HEK293 (cell line): Measurements from ENCODE around the gene UBE2Q2.
"Not testable (repeated sequence)": the region's sequence is repeated elsewhere in the genome, so short reads cannot be mapped to it uniquely, and the experiment has no call there.

Source experiments
- CTCF ChIA-PET: fragments of 350-600 bp; formaldehyde crosslinking; extraction: SDS; loops from one replicate; lab custom pipeline; 2021; ENCODE audit warnings: antibody characterized with exemption; lab: Yijun Ruan, JAX
- POLR2A ChIA-PET: fragments of 300-600 bp; formaldehyde crosslinking; extraction: SDS; loops from one replicate; lab custom pipeline; 2020; ENCODE audit warnings: antibody characterized with exemption, inconsistent platforms; lab: Yijun Ruan, JAX
- H3K27ac ChIP-seq: fragments of 200-500 bp; sonication (Bioruptor generic); 2 replicates; pipeline ENCODE4 v1.5.1; 2014; ENCODE audit warnings: low read depth, low read length, control low read depth, inconsistent platforms; ENCODE audit errors: extremely low read depth
- H3K36me3 ChIP-seq, 2 experiments: fragments of 200-500 bp in 1 of 2; sonication (Bioruptor generic) in 1 of 2; 1 replicate in 1 of 2; 2 replicates in 1 of 2; pipeline ENCODE4 v1.5.1; 2014 to 2017; ENCODE audit warnings: inconsistent platforms in 2 of 2, low read length in 2 of 2; ENCODE audit not compliant: control insufficient read depth in 2 of 2, insufficient read depth in 1 of 2
- H3K4me1 ChIP-seq: fragments of 200-500 bp; sonication (Bioruptor generic); 2 replicates; pipeline ENCODE4 v1.5.1; 2014; ENCODE audit warnings: mild to moderate bottlenecking, low read length, inconsistent platforms; ENCODE audit not compliant: control insufficient read depth, insufficient read depth
- H3K4me3 ChIP-seq: 2 replicates; pipeline ENCODE4 v1.5.1; 2011; ENCODE audit warnings: low read depth, mild to moderate bottlenecking, control low read depth, low read length, moderate library complexity
- H3K9me3 ChIP-seq: fragments of 200-500 bp; sonication (Bioruptor generic); 2 replicates; pipeline ENCODE4 v1.5.1; 2014; ENCODE audit warnings: low read depth, low read length, inconsistent platforms; ENCODE audit not compliant: control insufficient read depth, insufficient read depth
- GFI1B ChIP-seq: fragments of 450-650 bp; formaldehyde crosslinking; IDR thresholded peaks from 2 replicates; pipeline ENCODE4 v1.5.1; 2016; ENCODE audit warnings: missing biosample characterization, missing genetic modification characterization
- HOXC10 ChIP-seq: sonication (generic); formaldehyde crosslinking; IDR thresholded peaks from 2 replicates; pipeline ENCODE4 v1.8.1; 2023; ENCODE audit warnings: mild to moderate bottlenecking, missing genetic modification reagents
- IKZF3 ChIP-seq: fragments of 450-650 bp; IDR thresholded peaks from 2 replicates; pipeline ENCODE4 v1.5.0; 2018; ENCODE audit warnings: missing biosample characterization, mild to moderate bottlenecking, missing genetic modification characterization, moderate library complexity
- ZFP41 ChIP-seq: fragments of 450-650 bp; formaldehyde crosslinking; IDR thresholded peaks from 2 replicates; pipeline ENCODE4 v1.5.1; 2016; ENCODE audit warnings: missing biosample characterization, missing genetic modification characterization, borderline replicate concordance
- ZNF202 ChIP-seq: fragments of 450-650 bp; formaldehyde crosslinking; IDR thresholded peaks from 2 replicates; pipeline ENCODE4 v1.5.1; 2016; ENCODE audit warnings: missing biosample characterization, missing genetic modification characterization, borderline replicate concordance
- ZNF366 ChIP-seq: fragments of 450-650 bp; formaldehyde crosslinking; conservative IDR thresholded peaks from 2 replicates; pipeline ENCODE4 v1.5.1; 2016; ENCODE audit warnings: missing biosample characterization, missing genetic modification characterization
- ZNF548 ChIP-seq: fragments of 450-650 bp; formaldehyde crosslinking; IDR thresholded peaks from 2 replicates; pipeline ENCODE4 v1.5.1; 2016; ENCODE audit warnings: missing biosample characterization, missing genetic modification characterization
- ZNF555 ChIP-seq: fragments of 450-650 bp; formaldehyde crosslinking; conservative IDR thresholded peaks from 2 replicates; pipeline ENCODE4 v1.5.1; 2017; ENCODE audit warnings: missing biosample characterization, mild to moderate bottlenecking, missing genetic modification characterization, inconsistent platforms
- ZNF654 ChIP-seq: fragments of 450-650 bp; formaldehyde crosslinking; IDR thresholded peaks from 2 replicates; pipeline ENCODE4 v1.5.1; 2016; ENCODE audit warnings: low read depth, missing biosample characterization, missing genetic modification characterization
- ZNF660 ChIP-seq: fragments of 450-650 bp; IDR thresholded peaks from 2 replicates; pipeline ENCODE4 v1.5.1; 2018; ENCODE audit warnings: missing biosample characterization, mild to moderate bottlenecking, missing genetic modification characterization
- ZNF747 ChIP-seq: fragments of 450-650 bp; formaldehyde crosslinking; IDR thresholded peaks from 2 replicates; pipeline ENCODE4 v1.5.1; 2016; ENCODE audit warnings: missing biosample characterization, missing genetic modification characterization
- ZSCAN16 ChIP-seq: fragments of 450-650 bp; formaldehyde crosslinking; IDR thresholded peaks from 2 replicates; pipeline ENCODE4 v1.5.1; 2016; ENCODE audit warnings: missing biosample characterization, missing genetic modification characterization
- TF ChIP-seq, protein P1 (sequence below): fragments of 450-650 bp; formaldehyde crosslinking; IDR thresholded peaks from 2 replicates; pipeline ENCODE4 v1.5.1; 2016; ENCODE audit warnings: missing biosample characterization, missing genetic modification characterization
- TF ChIP-seq, protein P2 (sequence below): fragments of 450-650 bp; formaldehyde crosslinking; IDR thresholded peaks from 2 replicates; pipeline ENCODE4 v1.5.1; 2016; ENCODE audit warnings: missing biosample characterization, missing genetic modification characterization
- TF ChIP-seq, protein P3 (sequence below): fragments of 450-650 bp; formaldehyde crosslinking; IDR thresholded peaks from 2 replicates; pipeline ENCODE4 v1.5.1; 2016; ENCODE audit warnings: missing biosample characterization, missing genetic modification characterization
- TF ChIP-seq, protein P4 (sequence below): fragments of 450-650 bp; formaldehyde crosslinking; IDR thresholded peaks from 2 replicates; pipeline ENCODE4 v1.5.1; 2016; ENCODE audit warnings: missing biosample characterization, missing genetic modification characterization

The UBE2Q2 gene

DNA sequence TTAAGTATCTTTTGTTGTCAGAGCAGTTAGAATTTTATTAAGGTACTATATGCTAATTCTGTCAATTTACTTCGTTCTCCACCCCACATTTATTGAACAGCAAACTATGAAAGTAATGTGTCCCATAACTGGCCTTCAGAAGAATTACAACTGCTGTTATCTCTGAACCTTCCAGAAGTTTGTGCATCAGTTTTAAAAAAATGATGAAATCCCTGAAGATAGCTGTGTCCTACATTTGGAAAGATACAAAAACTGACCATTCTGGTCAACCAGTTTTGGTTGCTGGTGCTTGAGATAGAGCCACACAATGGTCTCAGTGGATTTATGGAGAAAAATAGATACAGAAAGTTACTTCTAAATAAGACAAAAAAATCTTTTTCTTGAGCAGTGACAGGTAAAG, 5.9 kb downstream of the UBE2Q2 start (continued):
- TF ChIP-seq GFI1B (tag by site-specific recombination) = no peak
- TF ChIP-seq ZNF555 (tag by site-specific recombination) = no peak
- no peak for TF ChIP-seq ZFP41 (tag by site-specific recombination)
- no peak for TF ChIP-seq IKZF3 (tag by site-specific recombination)
- TF ChIP-seq, all 188 proteins: peak for 0

DNA sequence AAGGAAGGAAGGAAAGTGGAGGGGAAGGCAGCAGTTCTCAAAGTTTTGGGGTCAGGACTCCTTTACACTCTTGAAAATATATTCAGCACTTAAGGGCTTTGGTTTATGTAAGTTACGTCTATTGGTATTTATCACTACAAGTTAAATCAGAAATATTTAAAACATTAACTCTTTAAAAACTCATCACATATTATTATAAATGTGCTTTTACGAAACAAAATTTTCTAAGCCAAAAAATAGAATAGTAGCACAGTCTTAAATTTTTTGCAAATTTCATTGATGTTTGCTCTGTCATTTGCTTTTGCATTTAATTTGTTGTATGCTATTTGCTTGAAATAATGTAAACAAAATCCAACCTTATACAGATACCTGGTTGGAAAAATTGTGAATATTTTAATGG, 7.5 kb downstream of the UBE2Q2 start:
- TF ChIP-seq ZNF202 (tag by site-specific recombination) = no peak
- no peak for TF ChIP-seq ZNF366 (tag by site-specific recombination)
- no peak for TF ChIP-seq ZNF660 (tag by site-specific recombination)
- TF ChIP-seq, protein P1, sequence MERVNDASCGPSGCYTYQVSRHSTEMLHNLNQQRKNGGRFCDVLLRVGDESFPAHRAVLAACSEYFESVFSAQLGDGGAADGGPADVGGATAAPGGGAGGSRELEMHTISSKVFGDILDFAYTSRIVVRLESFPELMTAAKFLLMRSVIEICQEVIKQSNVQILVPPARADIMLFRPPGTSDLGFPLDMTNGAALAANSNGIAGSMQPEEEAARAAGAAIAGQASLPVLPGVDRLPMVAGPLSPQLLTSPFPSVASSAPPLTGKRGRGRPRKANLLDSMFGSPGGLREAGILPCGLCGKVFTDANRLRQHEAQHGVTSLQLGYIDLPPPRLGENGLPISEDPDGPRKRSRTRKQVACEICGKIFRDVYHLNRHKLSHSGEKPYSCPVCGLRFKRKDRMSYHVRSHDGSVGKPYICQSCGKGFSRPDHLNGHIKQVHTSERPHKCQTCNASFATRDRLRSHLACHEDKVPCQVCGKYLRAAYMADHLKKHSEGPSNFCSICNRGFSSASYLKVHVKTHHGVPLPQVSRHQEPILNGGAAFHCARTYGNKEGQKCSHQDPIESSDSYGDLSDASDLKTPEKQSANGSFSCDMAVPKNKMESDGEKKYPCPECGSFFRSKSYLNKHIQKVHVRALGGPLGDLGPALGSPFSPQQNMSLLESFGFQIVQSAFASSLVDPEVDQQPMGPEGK (tag by site-specific recombination) = no peak
- no peak for TF ChIP-seq HOXC10 (CRISPR knock-in tag)
- TF ChIP-seq, protein P2, sequence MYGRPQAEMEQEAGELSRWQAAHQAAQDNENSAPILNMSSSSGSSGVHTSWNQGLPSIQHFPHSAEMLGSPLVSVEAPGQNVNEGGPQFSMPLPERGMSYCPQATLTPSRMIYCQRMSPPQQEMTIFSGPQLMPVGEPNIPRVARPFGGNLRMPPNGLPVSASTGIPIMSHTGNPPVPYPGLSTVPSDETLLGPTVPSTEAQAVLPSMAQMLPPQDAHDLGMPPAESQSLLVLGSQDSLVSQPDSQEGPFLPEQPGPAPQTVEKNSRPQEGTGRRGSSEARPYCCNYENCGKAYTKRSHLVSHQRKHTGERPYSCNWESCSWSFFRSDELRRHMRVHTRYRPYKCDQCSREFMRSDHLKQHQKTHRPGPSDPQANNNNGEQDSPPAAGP (tag by site-specific recombination) = no peak
- no peak for TF ChIP-seq ZSCAN16 (tag by site-specific recombination)
- no peak for TF ChIP-seq ZNF548 (tag by site-specific recombination)
- TF ChIP-seq ZNF654 (tag by site-specific recombination) = no peak
- TF ChIP-seq, protein P3, sequence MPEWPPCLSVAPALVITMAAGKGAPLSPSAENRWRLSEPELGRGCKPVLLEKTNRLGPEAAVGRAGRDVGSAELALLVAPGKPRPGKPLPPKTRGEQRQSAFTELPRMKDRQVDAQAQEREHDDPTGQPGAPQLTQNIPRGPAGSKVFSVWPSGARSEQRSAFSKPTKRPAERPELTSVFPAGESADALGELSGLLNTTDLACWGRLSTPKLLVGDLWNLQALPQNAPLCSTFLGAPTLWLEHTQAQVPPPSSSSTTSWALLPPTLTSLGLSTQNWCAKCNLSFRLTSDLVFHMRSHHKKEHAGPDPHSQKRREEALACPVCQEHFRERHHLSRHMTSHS (tag by site-specific recombination) = no peak
- no peak for TF ChIP-seq ZNF747 (tag by site-specific recombination)
- TF ChIP-seq, protein P4, sequence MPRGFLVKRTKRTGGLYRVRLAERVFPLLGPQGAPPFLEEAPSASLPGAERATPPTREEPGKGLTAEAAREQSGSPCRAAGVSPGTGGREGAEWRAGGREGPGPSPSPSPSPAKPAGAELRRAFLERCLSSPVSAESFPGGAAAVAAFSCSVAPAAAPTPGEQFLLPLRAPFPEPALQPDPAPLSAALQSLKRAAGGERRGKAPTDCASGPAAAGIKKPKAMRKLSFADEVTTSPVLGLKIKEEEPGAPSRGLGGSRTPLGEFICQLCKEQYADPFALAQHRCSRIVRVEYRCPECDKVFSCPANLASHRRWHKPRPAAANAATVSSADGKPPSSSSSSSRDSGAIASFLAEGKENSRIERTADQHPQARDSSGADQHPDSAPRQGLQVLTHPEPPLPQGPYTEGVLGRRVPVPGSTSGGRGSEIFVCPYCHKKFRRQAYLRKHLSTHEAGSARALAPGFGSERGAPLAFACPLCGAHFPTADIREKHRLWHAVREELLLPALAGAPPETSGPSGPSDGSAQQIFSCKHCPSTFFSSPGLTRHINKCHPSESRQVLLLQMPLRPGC (tag by site-specific recombination) = no peak
- TF ChIP-seq, all 188 proteins: peak for 0
- POLR2A ChIA-PET = no interaction called here
- H3K4me1 ChIP-seq = peaks cover 27% of the 10 kb centered on the region
- H3K36me3 ChIP-seq = peaks cover 12 to 14% of the 10 kb centered on the region in 2 experiments
- H3K9me3 ChIP-seq = no peaks in the 10 kb centered on the region
- H3K4me3 ChIP-seq = no peak overlapping the region
- H3K27ac ChIP-seq = no peak overlapping the region
- CTCF ChIA-PET = no interaction called here

DNA sequence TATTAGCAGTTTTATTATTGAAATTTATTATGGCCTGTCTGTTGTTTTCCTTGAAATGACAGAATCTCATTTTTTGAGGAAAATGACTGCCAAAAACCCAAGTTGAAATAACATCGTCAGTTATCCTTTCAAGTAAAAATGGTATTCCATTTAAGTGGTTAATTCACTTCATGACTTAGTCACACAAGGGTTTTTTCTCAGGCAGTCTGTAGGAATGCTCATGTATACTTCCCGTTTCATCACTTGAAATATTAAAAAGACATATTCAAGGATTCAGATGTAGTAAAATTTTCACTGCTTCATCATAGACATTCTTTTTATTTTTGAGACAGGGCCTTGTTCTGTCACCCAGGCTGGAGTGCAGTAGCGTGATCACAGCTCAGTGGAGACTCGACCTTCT, 8.3 kb downstream of the UBE2Q2 start:
- CTCF ChIA-PET, H3K27ac ChIP-seq, H3K9me3 ChIP-seq, H3K4me3 ChIP-seq, POLR2A ChIA-PET: not testable (repeated sequence)
- peaks cover 16 to 20% of the 10 kb centered on the region in 2 experiments for H3K36me3 ChIP-seq
- peaks cover 27% of the 10 kb centered on the region for H3K4me1 ChIP-seq
